Stimulated activated CD8-positive, alpha-beta memory T cell treated with anti-CD3 and anti-CD28 coated beads, Interleukin-2, amount 100 ng/mL, for 1 hour (primary cell): ENCODE data around the gene RPL3.

ENCODE experiments used
- DNase-seq, 2 donors: peaks; one replicate each; pipeline ENCODE4 v3.0.0-alpha.2; 2020; ENCODE audit warnings: low read depth in 2 of 2

The RPL3 gene

GRCh38 chr22:39317084-39317774 lies 2.2 kb downstream of the RPL3 start:
- DNase-seq: no peak

DNA sequence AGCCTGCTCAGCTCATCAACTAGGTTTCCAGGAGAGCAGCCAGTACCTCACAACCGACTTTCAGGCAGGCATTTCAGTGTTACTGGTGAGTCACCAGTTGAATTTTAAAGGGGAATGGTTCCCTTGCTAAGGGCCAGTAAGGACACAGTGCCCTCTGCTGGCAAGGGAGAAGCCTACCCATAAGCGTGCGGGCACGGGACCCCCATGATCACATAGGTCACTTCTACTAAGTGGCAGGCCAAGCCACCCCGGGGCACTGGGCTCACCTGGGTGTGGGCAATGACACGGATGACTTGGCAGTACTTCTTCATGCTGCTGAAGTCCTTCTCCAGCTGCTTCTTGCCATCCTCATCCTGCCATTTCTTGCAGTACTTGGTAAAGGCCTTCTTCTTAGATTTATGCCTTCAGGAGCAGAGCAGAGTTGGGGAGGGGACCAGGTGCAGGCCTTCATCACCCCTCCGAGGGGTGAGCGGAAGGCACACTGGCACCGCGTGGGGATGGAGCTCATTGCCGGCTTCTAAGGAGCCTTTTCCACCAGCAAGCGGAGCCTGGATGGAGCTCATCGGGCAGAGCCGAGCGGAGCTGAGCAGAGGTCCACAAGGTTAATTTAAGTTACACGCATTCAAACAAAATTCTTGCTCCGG lies 2.9 kb downstream of the RPL3 start:
- DNase-seq: peak; percentile 54

DNA sequence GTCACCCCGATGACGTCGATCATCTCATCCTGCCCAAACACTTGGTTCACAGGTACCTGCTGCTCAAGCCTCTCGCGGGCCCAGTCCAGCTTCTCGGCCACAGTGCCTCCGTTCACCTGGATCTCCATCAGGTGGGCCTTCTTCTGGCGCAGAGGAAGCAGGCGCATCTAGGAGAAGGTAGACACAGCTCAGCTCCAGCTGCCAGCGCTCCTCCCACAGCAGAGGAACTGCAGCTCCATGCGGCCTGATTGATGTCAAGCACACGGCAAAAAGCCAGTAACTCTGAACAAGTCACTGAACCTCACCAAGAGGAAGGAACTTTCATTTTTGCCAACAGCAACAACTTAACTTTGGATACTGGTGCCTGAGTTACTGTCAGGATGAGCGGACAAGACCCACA lies 4.0 kb downstream of the RPL3 start:
- no peak for DNase-seq

GRCh38 chr22:39314251-39314971 lies 5.0 kb downstream of the RPL3 start:
- DNase-seq: no peak

DNA sequence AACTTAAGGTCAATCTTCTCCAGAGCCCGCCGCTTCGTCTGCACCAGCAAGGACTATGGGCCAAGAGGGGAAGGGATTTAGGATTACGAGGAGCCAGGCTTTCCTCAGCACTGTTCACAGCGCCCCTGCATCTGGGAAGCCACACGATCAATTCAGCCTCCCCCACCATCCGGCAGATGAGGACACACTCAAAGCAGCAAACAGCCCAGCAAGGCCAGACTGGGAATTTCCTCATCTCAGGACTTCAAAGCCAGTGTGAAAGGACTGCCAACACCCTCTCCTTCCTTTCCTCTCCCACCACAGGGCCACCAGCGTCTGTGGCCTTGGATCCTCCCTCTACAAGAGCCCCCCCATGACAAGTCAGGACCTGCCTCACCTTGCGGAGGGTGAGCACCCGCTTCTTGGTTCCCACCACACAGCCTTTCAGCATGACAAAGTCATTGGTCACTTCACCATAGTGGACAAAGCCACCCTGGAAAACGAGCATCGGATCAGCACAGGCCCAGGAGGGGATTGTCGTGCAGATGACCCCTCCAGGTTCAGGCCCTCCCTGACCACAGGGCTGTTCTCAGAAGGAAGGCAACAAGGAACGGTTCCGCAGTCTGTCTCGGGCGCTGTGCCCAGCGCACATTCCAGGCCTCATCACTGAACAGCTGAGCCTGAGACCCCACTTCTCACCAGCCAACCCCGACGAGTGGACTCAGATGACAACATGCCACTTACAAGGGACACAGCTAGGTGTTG lies 6.0 kb downstream of the RPL3 start:
- DNase-seq: no peak

DNA sequence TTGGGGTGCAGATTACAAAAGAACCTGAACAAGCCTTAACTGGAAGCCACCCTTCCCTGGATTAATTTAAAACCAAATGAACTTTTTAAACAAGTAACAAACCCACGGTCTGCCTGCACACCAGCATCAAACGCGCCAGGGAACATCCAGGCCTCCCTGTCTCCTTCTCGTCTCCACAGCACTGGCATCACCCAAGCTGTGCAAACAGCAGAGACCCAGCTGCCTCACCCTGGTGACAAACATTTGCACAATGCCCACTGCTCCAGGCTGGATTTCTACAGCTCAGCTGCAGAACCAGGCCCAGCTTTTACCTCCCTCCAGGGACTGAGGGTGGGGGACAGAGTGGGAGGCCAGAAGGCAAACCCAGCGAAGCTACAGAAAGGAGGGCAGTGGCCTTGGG lies 7.0 kb downstream of the RPL3 start:
- no peak for DNase-seq

DNA sequence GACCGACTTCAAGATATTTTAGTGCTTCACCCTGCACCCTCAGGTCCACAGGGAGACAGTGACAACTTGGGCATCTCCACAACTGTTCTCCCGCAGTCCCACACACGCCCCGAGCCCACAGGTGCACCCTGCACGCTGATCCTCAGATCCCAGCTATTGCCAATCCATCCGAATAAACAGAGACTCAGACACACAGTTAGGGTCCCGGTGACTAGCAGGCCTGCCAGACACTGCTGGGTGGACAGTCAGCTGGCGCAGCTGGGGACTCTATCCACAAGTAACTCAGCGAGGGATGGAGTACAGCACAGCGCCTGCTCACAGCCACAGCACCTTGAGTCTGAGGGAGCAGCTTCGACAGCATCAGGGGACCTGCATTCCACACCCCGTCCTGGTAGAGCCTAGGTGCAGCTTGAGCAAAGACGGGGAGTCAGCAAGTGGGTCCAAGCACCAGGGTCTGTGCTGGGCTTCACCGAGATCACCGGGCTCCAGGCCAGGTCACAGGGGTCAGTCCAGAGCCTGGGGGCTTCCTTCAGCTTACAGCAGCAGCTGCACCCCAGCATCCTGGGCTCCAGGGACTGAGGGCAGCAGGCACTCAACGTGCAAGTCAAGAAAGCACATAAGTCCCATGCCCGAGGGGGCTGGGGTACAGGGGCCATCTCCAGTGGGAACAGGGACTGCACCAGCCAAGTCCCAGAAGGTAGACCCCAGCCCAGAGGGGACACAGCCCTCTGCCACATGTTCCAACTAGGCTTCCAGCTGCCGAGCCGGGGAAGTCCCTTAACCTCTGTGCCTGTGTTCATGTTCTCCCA lies 7.6 kb downstream of the RPL3 start:
- DNase-seq: no peak

DNA sequence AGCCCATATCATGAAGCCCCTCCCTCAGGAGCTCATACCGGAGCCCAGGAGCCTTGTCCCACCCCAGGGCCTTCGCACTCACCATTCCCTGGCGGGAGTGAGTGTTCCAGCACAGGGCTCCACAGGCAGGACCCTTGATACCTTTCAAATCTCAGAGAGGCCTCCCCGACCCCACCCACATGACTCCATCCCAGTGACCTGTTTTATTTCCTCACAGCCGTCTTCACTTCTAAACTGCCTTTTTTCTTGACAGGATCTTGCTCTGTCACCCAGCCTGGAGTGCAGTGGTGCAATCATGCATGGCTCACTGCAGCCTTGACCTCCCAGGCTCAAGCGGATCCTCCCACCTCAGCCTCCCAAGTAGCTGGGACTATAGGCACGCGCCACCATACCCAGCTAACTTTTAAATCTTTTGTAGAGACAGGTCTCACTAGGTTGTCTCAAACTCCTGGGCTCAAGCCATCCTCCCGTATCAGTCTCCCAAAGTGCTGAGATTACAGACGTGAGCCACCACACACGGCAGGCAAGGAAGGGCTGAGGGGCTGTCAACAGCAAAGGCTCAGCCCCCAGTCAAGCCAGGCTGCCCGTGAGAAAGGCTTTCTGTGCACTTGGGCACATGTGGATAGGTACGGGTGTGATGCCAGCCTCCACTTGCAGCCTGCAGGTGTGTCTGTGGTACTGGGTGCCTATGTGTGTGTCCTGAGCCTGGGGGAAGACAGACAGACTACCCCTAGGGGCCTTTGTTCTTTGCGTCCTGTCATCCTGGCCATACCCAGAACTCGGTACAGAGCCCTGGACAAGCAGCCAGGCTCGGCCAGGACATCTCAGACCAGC lies 9.3 kb downstream of the RPL3 start:
- no peak for DNase-seq

- DNase-seq: no peak
These were observed 10.0 kb downstream of the RPL3 start for GRCh38 chr22:39309364-39309861.

- no peak for DNase-seq
These were observed 10.6 kb downstream of the RPL3 start for GRCh38 chr22:39308614-39309363.

DNA sequence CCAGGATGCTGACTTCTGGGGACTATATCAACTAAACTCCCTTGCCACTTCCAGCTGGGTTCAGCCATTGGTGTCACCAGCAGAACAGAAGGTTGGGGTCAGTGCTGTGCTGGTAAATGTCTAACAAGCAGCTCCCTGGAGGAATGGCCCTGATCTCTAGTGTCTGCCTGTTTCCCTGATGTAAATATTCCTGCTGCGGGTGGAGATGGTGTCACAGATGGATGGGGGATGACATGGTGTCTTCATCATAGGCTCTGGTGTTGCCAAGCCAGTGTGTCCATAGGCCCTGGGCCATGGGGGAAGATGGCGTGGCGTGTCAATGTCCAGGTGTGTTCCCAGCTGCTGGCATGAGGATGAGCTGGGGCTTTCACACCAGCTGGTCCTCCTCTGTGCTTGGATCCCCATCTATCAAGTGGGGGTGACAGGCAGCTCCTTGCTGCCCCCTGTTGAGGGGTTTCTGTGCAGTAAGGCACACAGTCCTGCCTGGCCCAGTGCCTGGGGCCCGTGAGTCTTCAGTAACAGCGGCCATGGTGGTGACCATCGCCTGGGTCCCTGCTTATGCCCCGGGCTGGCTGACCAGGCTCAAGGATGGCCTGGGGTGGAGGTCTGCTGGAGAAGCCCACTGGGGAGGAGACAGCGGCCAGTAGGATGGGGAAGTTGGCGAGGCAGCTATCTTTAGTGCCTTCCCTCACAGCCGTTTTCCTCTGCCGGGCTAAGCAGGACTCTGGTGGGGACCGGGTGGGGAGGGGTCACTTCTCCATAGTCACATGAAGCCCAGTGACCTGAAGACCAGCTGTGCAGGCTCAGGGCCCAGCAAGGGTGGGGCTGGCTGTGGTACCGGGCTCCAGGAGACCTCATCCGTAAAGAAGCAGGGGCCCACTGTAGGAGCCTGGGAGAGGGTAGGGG lies 12.7 kb downstream of the RPL3 start:
- DNase-seq: peak in 1 of 2 donors; percentile 31

GRCh38 chr22:39303892-39304671 lies 15.3 kb downstream of the RPL3 start:
- no peak for DNase-seq

DNA sequence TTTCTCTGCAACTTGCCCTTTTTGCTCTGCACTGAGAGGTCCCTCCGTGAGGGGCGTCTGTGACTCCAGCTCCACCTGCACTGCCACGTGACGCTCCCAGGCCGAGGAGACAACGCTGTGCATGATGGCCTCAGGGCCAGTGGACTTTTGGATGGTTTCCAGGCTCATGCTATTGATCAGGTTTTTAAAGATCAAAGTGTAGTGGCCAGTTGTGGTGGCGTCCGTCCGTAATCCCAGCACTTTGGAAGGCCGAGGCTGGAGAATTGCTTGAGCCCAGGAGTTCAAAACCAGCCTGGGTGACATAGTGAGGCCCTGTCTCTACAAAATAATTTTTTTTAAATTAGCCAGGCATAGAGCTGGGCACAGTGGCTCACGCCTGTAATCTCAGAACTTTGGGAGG lies 16.1 kb downstream of the RPL3 start:
- no peak for DNase-seq

- no peak for DNase-seq
These were observed 16.9 kb downstream of the RPL3 start for GRCh38 chr22:39302431-39302960.

DNA sequence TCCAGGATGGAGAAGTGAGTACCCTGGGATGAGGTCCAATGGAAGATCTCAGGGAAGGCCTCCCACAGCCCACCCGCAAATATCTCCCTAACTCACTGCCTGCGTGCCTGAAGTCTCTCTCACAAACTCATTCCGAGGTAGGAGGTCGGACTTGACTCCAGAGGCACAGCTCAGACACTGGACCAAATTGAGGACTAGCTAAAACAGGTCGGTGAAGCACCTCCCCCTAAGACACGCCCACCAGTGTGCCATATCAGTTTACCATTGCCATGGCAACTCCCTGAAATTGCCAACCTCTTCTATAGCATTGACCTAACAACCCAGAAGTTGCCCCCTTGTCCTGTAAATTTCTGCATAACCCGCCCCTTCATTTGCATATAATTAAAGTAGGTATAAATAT lies 17.5 kb downstream of the RPL3 start:
- no peak for DNase-seq

- DNase-seq: no peak
These were observed 18.3 kb downstream of the RPL3 start for GRCh38 chr22:39301108-39301507.

GRCh38 chr22:39300186-39300830 lies 19.1 kb downstream of the RPL3 start:
- DNase-seq: no peak
